ENCODE data around the gene PCDHGA1.
"Not testable (repeated sequence)": the region's sequence is repeated elsewhere in the genome, so short reads cannot be mapped to it uniquely, and the experiment has no call there.

Gene PCDHGA1

DNA sequence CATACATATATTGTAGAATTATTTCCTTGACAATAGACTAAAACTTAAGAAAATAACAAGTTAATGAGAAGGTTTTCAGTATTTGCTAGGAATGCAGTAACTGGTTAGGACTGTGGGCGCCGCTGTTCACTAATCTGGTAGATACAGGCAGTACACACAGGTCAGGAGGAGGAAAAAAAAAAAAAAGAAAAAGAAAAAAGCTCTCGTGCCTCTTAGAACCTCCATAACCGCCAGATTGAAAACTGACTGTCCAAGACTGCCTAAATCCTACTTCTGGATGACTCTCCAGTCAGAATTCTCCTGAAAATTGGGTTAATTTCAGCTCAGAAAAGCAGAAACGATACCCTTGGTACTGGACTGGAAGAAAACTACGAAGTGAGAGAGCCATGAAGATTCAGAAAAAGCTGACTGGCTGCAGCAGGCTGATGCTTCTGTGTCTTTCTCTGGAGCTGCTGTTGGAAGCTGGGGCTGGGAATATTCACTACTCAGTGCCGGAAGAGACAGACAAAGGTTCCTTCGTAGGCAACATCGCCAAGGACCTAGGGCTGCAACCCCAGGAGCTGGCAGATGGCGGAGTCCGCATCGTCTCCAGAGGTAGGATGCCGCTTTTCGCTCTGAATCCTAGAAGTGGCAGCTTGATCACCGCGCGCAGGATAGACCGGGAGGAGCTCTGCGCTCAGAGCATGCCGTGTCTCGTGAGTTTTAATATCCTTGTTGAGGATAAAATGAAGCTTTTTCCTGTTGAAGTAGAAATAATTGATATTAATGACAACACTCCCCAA, at the start of gene PCDHGA1:
PCDHGA1 (plus strand) TSS at position 216 of the 782 bp plus-strand sequence.
- peak; percentile 6 for DNase-seq

DNA sequence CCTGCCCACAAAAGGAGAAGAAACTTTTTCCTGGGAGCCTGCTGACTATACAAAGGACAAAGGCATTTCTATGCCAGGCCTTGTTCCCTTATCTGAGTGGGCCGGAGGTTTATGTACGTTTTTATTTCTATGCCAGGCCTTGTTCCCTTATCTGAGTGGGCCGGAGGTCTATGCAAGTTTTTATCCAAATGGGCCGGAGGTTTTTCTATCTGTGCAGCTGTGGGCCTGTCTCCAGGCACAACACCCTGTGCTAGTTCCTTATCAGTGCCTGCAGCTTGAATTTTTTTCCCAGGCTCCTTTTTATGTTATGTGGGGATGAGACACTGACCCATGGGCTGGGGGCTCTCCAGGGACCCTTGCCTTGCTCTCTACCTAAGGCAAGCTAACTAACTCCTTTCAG, 31.9 kb upstream of the PCDHGA1 start:
- DNase-seq: no peak

DNA sequence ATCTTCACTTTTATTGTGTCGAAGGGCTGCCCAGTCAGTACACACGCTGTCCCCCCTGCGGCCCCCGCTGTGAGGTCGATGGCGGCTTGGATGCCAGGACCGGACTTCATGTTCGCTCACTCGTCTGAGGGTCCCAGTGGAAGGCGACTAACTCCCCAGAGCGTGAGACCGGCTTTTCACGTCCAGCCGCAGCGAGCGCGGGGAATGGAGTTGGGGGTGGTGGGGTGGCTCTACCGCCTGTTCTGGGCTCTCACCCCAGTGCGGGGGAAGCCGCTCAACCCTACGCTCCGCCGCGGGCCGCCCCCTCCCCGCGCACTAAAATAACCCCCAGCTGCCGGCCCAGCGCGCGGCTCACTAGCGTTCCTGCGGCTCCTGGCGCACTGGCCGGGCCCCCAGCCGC, 26.6 kb upstream of the PCDHGA1 start, which contains the start of gene SLC25A2:
SLC25A2 (minus strand) TSS at position 294 of the 400 bp plus-strand sequence; CDS start at position 110, 184 bp downstream.
- DNase-seq: no peak

DNA sequence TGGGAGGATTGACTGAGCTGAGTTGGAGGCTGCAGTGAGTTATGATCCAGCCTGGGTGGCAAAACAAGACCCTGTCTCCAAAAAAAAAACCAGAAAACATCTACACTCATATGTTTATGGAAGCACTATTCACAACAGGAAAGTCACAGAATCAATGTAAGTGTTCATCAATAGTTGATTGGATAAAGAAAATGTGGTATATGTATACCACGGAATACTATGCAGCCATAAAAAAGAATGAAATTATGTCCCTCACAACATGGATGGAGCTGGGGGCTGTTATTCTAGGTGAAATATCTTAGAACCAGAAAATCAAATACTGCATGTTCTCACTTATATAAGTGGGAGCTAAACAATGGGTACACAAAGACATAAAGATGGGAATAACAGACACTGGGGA, 23.7 kb upstream of the PCDHGA1 start:
- no peak for DNase-seq

DNA sequence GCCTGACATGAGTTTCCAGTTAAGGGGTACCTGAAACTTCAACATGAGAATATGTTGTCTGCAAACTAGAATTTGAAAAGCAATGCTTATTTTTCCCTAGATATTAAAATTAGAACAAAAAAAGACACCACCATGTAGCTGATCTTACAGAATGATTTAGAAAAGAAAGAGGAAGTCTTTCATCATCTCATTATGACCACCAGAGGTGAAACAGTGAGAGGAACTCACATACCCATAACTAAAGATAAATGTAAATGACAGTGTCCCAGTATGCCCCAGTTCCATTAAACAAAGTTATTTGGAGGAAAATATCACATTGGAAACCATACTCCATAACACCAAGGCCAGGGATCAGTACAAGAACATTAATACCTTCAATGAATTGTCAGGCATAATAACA, 16.6 kb upstream of the PCDHGA1 start:
- DNase-seq: no peak

DNA sequence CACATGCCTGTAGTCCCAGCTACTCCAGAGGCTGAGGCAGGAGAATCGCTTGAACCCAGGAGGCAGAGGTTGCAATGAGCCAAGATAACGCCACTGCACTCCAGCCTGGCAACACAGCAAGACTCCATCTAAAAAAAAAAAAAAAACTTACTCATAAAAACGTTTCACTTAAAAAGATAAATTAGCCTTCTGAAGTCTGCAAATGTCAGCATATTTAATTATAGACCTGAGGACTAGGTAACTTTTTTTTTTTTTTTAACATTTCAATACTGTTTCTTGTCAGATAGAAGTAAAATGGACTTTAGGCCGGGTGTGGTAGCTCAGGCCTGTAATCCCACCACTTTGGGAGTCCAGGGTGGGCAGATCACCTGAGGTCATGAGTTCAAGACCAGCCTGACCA, 13.4 kb upstream of the PCDHGA1 start:
- DNase-seq: not testable (repeated sequence)

DNA sequence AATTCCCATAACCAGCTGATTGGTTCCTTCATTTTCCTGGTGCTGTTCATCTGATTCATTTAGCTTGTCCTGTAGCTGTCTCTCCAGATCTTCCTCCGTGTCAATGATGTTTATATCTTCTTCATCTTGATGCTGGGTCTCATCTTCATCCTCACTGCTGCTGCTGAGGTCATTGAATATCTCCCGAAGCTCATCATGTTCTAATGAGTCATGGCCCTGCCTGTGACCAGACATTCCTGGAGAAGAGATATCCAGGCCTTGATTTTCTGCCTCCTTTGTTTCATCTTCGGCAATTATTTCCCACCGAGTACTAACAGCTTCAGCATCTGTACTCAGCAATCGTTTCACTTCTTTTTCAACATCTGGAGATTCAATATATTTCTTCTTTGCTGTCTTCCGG, 11.1 kb upstream of the PCDHGA1 start:
- no peak for DNase-seq

DNA sequence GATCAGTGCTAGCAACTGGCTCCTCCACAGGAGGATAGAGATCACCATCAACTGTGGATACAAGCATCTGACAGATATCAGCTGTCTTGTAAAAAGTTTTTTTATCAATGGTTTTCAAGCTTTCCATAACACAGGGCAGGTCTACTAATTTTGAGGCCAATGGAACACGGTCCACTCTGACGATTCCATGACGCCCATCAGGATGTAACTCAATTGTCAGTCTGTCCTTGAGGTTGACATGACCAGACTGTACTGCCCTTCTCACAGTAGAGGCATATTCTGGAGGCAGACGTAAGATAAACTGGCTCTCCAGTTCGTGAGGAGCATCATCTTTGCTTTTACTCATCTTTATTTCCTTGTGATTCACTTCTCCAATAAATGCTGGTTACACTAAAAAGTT, 10.6 kb upstream of the PCDHGA1 start:
- DNase-seq: no peak

DNA sequence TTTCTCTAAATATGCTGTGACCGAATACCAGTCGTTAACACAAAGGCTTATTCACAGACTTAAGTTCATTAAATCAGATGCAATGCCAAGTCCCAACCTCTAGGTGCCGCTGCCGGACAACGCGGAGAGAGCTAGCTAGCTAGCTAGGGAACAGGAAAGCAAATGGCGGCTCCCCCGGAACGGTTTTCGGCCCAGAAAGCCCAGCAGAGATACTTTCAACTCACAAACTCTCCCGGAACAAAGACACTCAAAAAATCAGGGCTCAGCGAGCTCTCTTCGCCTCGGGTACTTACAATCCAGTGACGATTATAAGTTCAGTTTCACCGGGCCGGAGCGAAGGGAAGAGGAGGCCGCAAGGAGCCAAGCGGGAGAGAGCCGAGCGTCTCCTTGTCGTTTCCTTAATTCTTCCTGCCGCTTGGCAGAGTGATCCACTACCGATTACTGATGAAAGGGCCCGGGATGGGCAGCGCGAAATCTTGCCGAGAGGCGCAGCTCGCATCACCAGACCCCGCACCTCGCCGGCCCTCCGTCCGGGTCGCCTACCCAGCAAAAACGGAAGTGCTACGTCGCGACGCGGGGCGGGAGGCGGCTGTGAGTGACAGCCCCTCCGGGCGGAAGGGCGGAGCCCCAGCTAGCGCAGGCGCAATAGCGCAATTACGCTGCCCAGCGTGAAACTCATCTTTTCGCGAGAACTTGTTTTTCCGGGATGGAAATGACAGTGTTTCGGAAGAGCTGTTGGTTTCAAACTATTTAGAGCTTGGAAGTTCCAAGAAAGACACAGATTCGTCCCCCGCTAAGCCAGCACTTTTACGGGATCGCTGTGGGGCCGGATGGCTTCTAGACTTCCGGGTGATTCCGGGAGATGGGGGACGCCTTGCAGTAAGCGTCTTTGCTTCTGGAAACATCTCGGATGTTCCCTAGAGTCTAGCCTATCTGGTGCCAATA, 9.8 kb upstream of the PCDHGA1 start, which contains the start of gene TAF7:
TAF7 (minus strand) TSS at position 560 of the 945 bp plus-strand sequence. CDS start 740 bp downstream, outside the sequence.
- DNase-seq: peak; percentile 89

DNA sequence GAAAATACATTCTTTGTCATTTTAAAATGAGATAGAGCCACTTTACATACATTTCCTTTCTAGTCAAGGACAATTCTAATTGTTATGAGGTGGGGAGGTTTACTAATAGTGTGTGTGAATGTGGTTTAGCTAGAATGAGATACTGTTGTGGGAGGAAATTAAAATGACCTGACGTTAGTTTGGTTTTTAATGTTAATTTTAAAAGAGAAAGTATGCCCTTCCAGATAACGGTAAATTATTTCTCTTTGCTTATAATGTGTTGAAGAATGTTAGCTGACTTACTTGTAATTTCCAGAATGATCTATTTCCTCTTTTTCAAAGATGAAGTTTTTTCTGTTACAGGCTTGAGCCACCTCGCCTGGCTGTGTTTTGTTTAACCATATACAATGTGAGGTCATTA, 8.1 kb upstream of the PCDHGA1 start:
- DNase-seq: no peak

DNA sequence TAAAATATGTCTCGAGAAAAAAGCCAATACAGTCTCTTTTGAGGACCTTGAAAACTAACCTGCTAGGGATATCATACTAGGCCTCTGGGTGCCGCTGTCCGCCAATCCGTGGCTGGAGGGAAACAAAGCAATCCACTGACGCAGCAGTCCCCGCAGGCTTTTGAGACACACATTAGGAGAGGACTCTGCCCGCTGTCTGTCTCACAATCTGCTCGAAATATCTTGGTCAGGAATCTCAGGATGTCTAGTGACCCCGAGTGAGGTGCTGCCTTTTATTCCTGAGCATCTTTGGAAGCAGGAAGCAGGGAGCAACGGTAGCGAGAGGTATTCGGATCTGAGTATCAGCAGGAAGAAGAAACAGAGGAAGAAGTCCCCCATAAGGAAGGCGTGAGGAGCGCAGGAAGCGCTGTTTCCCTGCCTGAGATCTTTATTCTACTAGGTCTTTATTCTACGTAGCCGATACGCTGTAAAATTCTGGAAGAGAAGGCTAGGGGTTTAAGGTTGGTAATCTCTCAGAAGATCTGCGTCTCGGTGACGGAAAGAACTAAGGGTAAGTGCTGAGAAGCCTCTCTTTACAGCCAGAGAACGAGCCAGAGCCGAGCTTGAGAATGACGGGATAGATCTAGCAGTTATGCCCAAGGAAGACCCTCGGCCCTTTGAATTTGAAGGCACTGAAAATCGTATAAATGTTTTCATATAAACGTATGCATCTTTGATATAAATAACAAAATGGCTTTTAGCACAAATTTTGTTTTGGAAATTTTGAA, 4.0 kb upstream of the PCDHGA1 start:
- peak; percentile 50 for DNase-seq

DNA sequence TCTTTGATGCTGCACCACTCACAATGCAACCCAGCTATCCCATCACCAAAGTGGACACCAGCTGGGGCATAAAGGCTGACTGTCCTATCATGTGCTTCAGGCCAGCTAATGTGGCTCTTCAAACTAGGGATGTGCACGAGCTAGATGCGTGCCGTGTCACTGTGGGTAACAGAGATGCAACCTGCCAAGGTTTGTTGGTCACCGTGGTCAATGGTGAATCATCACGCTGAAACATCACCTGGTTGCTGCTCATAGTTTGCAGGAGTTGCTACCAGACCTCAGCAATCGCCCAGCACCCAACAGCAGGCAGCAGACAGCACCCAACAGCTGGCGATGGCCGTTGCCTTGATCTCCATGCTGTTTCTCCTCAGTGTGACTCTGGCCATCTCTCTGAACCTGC, 2.1 kb upstream of the PCDHGA1 start:
- DNase-seq: no peak

DNA sequence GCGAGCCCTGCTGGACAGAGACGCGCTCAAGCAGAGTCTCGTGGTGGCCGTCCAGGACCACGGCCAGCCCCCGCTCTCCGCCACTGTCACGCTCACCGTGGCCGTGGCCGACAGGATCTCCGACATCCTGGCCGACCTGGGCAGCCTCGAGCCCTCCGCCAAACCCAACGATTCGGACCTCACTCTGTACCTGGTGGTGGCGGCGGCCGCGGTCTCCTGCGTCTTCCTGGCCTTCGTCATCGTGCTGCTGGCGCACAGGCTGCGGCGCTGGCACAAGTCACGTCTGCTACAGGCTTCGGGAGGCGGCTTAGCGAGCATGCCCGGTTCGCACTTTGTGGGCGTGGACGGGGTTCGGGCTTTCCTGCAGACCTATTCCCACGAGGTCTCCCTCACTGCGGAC, 2.3 kb downstream of the PCDHGA1 start:
- DNase-seq: not testable (repeated sequence)

DNA sequence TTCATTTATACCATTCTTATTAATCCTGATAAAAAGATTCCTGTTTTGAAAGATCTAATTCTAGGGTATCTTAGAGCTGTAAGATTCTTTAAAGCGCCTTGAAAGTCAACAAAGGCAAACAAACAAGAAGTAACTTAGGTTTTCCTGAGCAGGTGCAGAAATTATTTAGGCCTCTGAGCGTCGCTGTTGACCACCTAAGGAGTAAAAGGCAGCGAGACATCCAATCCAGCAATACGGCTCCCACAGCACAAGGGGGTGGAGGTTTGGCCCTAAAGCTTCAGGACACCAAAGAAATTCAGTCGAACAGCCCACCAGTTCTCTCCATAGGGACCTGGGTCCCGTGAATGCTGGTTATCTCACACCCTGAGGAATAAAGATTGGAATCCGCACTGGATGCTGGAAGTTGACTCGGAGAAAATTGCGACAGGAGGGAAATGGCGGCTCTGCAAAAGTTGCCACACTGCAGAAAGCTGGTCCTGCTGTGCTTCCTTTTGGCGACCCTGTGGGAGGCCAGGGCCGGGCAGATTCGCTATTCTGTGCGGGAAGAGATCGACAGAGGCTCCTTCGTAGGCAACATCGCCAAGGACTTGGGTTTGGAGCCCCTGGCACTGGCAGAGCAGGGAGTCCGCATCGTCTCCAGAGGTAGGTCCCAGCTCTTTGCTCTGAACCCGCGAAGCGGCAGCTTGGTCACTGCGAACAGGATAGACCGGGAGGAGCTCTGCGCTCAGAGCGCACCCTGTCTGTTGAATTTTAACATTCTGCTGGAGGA, 8.4 kb downstream of the PCDHGA1 start, which contains the start of gene PCDHGA2:
PCDHGA2 (plus strand) TSS at position 223 of the 769 bp plus-strand sequence.
- no peak for DNase-seq

DNA sequence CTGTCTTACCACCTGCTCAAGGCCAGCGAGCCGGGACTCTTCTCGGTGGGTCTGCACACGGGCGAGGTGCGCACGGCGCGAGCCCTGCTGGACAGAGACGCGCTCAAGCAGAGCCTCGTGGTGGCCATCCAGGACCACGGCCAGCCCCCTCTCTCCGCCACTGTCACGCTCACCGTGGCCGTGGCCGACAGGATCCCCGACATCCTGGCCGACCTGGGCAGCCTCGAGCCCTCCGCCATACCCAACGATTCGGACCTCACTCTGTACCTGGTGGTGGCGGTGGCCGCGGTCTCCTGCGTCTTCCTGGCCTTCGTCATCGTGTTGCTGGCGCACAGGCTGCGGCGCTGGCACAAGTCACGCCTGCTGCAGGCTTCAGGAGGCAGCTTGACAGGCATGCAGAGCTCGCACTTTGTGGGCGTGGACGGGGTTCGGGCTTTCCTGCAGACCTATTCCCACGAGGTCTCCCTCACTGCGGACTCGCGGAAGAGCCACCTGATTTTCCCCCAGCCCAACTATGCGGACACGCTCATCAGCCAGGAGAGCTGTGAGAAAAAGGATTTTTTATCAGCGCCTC, 10.6 kb downstream of the PCDHGA1 start:
- not testable (repeated sequence) for DNase-seq

DNA sequence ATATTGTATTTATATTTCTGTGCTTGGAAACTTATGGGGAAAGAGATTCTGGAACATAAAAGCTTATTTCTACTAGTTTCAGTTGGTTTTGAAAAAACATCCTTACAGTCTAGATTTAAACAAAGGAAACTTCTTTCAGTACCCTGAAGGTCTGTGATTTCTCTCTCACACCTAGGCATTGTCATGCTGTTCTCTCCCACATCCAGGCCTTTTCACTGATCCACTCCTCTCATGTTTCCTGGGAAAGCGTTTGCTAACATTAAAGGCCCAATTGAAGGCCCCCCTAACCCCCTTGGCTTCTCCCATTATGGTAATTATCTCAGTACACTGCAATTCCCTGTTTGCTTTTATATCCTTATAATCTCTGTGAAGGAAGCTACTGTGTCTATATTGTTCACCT, 12.5 kb downstream of the PCDHGA1 start:
- no peak for DNase-seq

DNA sequence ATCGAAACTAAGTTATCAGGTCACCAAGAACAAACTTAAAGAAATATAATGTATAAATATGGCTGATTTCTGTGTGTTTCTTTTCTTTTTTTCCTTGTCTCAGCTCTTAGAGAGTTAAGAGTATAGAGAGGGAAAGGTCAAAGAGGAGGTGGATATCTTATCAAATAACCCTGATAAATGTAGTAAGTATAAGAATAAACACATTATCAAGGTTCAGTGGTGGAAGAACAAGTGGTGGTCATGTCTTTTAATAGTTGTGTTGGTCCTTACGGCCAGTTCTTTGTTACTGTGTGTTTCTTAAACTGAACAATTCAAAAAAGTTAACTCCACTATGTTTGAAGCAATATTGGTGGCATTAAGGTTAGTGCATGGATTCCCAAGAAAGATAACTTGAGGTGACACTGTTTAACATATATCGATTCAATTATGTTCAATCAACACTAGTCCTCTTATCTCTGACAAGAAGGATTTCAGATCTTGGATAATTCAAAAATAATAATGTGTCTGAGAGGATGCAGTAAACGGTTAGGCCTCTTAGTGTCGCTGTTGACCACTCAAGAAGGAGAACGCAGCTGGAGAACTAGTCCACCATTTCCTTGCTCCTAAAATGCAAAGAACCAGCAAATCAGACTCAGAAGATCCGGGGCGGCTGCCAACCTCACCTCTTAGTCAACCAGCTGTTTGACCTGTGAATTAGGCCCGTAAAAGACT, 13.1 kb downstream of the PCDHGA1 start, which contains the start of gene PCDHGA3:
PCDHGA3 (plus strand) TSS at position 588 of the 711 bp plus-strand sequence. CDS start 205 bp downstream, outside the sequence.
- DNase-seq: no peak

DNA sequence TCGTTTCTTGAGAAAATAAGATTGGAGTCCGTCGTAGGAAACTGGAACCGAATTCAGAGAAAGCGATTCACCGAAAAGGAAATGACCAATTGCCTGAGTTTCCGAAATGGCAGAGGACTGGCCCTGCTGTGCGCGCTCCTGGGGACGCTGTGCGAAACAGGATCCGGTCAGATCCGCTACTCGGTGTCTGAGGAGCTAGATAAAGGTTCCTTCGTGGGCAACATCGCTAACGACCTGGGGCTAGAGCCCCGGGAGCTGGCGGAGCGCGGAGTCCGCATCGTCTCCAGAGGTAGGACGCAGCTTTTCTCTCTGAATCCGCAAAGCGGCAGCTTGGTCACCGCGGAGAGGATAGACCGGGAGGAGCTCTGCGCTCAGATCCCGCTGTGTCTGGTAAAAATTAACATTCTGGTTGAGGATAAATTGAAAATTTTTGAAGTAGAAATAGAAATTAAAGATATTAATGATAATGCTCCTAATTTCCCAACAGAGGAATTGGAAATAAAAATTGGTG, 13.7 kb downstream of the PCDHGA1 start:
- DNase-seq: no peak

DNA sequence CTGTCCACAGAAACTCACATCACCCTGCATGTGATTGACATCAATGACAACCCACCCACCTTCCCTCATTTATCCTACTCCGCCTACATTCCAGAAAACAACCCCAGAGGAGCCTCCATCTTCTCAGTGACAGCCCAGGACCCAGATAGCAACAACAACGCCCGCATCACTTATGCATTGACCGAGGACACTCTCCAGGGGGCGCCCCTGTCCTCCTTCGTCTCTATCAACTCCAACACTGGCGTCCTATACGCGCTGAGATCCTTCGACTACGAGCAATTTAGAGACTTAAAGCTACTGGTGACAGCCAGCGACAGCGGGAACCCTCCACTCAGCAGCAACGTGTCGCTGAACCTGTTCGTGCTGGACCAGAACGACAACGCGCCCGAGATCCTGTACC, 15.0 kb downstream of the PCDHGA1 start:
- DNase-seq: no peak

DNA sequence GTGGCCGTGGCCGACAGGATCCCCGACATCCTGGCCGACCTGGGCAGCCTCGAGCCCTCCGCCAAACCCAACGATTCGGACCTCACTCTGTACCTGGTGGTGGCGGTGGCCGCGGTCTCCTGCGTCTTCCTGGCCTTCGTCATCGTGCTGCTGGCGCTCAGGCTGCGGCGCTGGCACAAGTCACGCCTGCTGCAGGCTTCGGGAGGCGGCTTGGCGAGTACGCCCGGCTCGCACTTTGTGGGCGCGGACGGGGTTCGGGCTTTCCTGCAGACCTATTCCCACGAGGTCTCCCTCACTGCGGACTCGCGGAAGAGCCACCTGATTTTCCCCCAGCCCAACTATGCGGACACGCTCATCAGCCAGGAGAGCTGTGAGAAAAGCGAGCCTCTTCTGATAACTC, 15.7 kb downstream of the PCDHGA1 start:
- not testable (repeated sequence) for DNase-seq
